IPS-18a (cell line): Measurements from ENCODE around the gene GRID1.

Experiments
- H3K27ac ChIP-seq: one replicate; pipeline ENCODE4 v1.5.1; 2013; ENCODE audit warnings: low read length
- H3K27me3 ChIP-seq: one replicate; pipeline ENCODE4 v1.6.1; 2013; ENCODE audit warnings: mild to moderate bottlenecking, low read length; ENCODE audit not compliant: control insufficient read depth, insufficient read depth
- H3K36me3 ChIP-seq: one replicate; pipeline ENCODE4 v1.6.1; 2013; ENCODE audit warnings: low read depth, low read length; ENCODE audit not compliant: control insufficient read depth
- H3K4me1 ChIP-seq: one replicate; pipeline ENCODE4 v1.6.1; 2013; ENCODE audit warnings: low read depth, low read length; ENCODE audit not compliant: control insufficient read depth
- H3K4me3 ChIP-seq: one replicate; pipeline ENCODE4 v1.5.1; 2013; ENCODE audit warnings: low read length
- H3K9ac ChIP-seq: one replicate; pipeline ENCODE4 v1.6.1; 2013; ENCODE audit warnings: mild to moderate bottlenecking, low read length, moderate library complexity
- H3K9me3 ChIP-seq: one replicate; pipeline ENCODE4 v1.6.1; 2013; ENCODE audit warnings: low read depth, low read length; ENCODE audit not compliant: control insufficient read depth

Gene GRID1

GRCh38 chr10:86256690-86257315 is 109.8 kb downstream of the GRID1 start:
- Histone ChIP-seq H3K36me3 (no peaks in the 10 kb centered on the region), H3K9me3 (no peaks in the 10 kb centered on the region), H3K4me1 (peaks cover 14% of the 10 kb centered on the region), H3K27ac (no peak overlapping the region), H3K27me3 (no peaks in the 10 kb centered on the region), H3K4me3 (no peak overlapping the region), H3K9ac (no peak overlapping the region)

- H3K36me3 ChIP-seq, result no peaks in the 10 kb centered on the region
- peaks cover 11% of the 10 kb centered on the region for H3K4me1 ChIP-seq
- no peak overlapping the region for H3K9ac ChIP-seq
- no peak overlapping the region for H3K27ac ChIP-seq
- no peak overlapping the region for H3K4me3 ChIP-seq
- no peaks in the 10 kb centered on the region for H3K9me3 ChIP-seq
- H3K27me3 ChIP-seq, result no peaks in the 10 kb centered on the region
Observed at GRCh38 chr10:86255405-86256251, 111.0 kb downstream of the GRID1 start.

GRCh38 chr10:86254526-86255174 is 111.9 kb downstream of the GRID1 start:
- no peak overlapping the region for H3K27ac ChIP-seq
- H3K36me3 ChIP-seq, result no peaks in the 10 kb centered on the region
- H3K9ac ChIP-seq, result no peak overlapping the region
- H3K4me1 ChIP-seq, result peaks cover 10% of the 10 kb centered on the region
- H3K9me3 ChIP-seq, result no peaks in the 10 kb centered on the region
- no peaks in the 10 kb centered on the region for H3K27me3 ChIP-seq
- H3K4me3 ChIP-seq, result no peak overlapping the region

GRCh38 chr10:86254081-86254480 is 112.5 kb downstream of the GRID1 start:
- Histone ChIP-seq H3K4me3 (no peak overlapping the region), H3K27me3 (no peaks in the 10 kb centered on the region), H3K9ac (no peak overlapping the region), H3K4me1 (peaks cover 10% of the 10 kb centered on the region), H3K36me3 (no peaks in the 10 kb centered on the region), H3K27ac (no peak overlapping the region), H3K9me3 (no peaks in the 10 kb centered on the region)

- Histone ChIP-seq H3K27ac (no peak overlapping the region), H3K4me1 (peaks cover 10% of the 10 kb centered on the region), H3K36me3 (no peaks in the 10 kb centered on the region), H3K4me3 (no peak overlapping the region), H3K9ac (no peak overlapping the region), H3K27me3 (no peaks in the 10 kb centered on the region), H3K9me3 (no peaks in the 10 kb centered on the region)
Observed at GRCh38 chr10:86253091-86254072, 113.2 kb downstream of the GRID1 start.

- H3K9ac ChIP-seq, result no peak overlapping the region
- no peaks in the 10 kb centered on the region for H3K27me3 ChIP-seq
- no peak overlapping the region for H3K27ac ChIP-seq
- H3K36me3 ChIP-seq, result no peaks in the 10 kb centered on the region
- peaks cover 10% of the 10 kb centered on the region for H3K4me1 ChIP-seq
- H3K9me3 ChIP-seq, result no peaks in the 10 kb centered on the region
- no peak overlapping the region for H3K4me3 ChIP-seq
Observed at GRCh38 chr10:86252556-86252955, 114.0 kb downstream of the GRID1 start.

GRCh38 chr10:86252079-86252478 is 114.5 kb downstream of the GRID1 start:
- no peak overlapping the region for H3K4me3 ChIP-seq
- no peaks in the 10 kb centered on the region for H3K27me3 ChIP-seq
- no peak overlapping the region for H3K9ac ChIP-seq
- H3K27ac ChIP-seq, result no peak overlapping the region
- peaks cover 10% of the 10 kb centered on the region for H3K4me1 ChIP-seq
- no peaks in the 10 kb centered on the region for H3K9me3 ChIP-seq
- H3K36me3 ChIP-seq, result no peaks in the 10 kb centered on the region

GRCh38 chr10:86251426-86251825 is 115.2 kb downstream of the GRID1 start:
- Histone ChIP-seq H3K27ac (no peak overlapping the region), H3K9ac (no peak overlapping the region), H3K36me3 (no peaks in the 10 kb centered on the region), H3K27me3 (no peaks in the 10 kb centered on the region), H3K4me3 (no peak overlapping the region), H3K9me3 (no peaks in the 10 kb centered on the region), H3K4me1 (peaks cover 10% of the 10 kb centered on the region)

- Histone ChIP-seq H3K4me3 (no peak overlapping the region), H3K27ac (no peak overlapping the region), H3K27me3 (no peaks in the 10 kb centered on the region), H3K36me3 (no peaks in the 10 kb centered on the region), H3K9me3 (no peaks in the 10 kb centered on the region), H3K4me1 (peaks cover 10% of the 10 kb centered on the region), H3K9ac (no peak overlapping the region)
Observed at GRCh38 chr10:86250399-86250798, 116.2 kb downstream of the GRID1 start.

GRCh38 chr10:86249794-86250193 is 116.8 kb downstream of the GRID1 start:
- Histone ChIP-seq H3K27me3 (no peaks in the 10 kb centered on the region), H3K36me3 (no peaks in the 10 kb centered on the region), H3K9ac (no peak overlapping the region), H3K4me3 (no peak overlapping the region), H3K4me1 (peaks cover 10% of the 10 kb centered on the region), H3K9me3 (no peaks in the 10 kb centered on the region), H3K27ac (no peak overlapping the region)

- no peaks in the 10 kb centered on the region for H3K36me3 ChIP-seq
Observed at GRCh38 chr10:86248062-86248461, 118.5 kb downstream of the GRID1 start.

More at GRCh38 chr10:86248062-86248461, 118.5 kb downstream of the GRID1 start:
- Histone ChIP-seq H3K9me3 (no peaks in the 10 kb centered on the region), H3K27ac (no peak overlapping the region), H3K9ac (no peak overlapping the region), H3K4me1 (peaks cover 1% of the 10 kb centered on the region), H3K4me3 (no peak overlapping the region), H3K27me3 (no peaks in the 10 kb centered on the region)
